ENCODE results near the gene AXL. TPM values are rescaled to one million over a fixed set of nuclear protein-coding genes. Genes with fewer than 3 reads are reported as not detected.

The AXL gene
- total and polyA plus RNA-seq, 4 donors: 4.3 to 24.8 (median 12.1) TPM

- H3K4me3 ChIP-seq (ENCODE audit: low read depth in 1 of 3, low read length in 3 of 3): no peak overlapping the region
- TF ChIP-seq HNF4A (conservative IDR thresholded peaks at IDR 0.05) (no peak), RXRA (IDR thresholded peaks at IDR 0.05) (no peak), YY1 (IDR thresholded peaks at IDR 0.05) (no peak), ATF3 (IDR thresholded peaks at IDR 0.05) (no peak), RAD21 (IDR thresholded peaks at IDR 0.05) (no peak), CTCF (IDR thresholded peaks at IDR 0.05; ENCODE audit: low read depth, low read length, missing input control) (no peak), EGR1 (IDR thresholded peaks at IDR 0.05; ENCODE audit: low read depth in 2 of 2) (no peak), NR2F2 (IDR thresholded peaks at IDR 0.05) (no peak)
- DNase-seq (ENCODE audit: low spot score): no peak
- H3K9ac ChIP-seq (ENCODE audit: low read depth in 1 of 2, low read length in 2 of 2): no peak overlapping the region
- H3K4me1 ChIP-seq (ENCODE audit: control insufficient read depth in 4 of 4, insufficient read depth in 4 of 4, low read length in 3 of 4): peaks cover 0 to 2% (median 0%) of the 10 kb centered on the region in 4 donors
- 71% methylated on average over 7 of the region's 7 CpGs for WGBS
- H3K36me3 ChIP-seq (ENCODE audit: control insufficient read depth in 4 of 4, insufficient read depth in 3 of 4, low read depth in 1 of 4, low read length in 3 of 4): no peaks in the 10 kb centered on the region
- peaks cover 0 to 2% (median 0%) of the 10 kb centered on the region in 4 donors for H3K27me3 ChIP-seq (ENCODE audit: control insufficient read depth in 4 of 4, insufficient read depth in 4 of 4, low read length in 3 of 4)
- H3K27ac ChIP-seq (ENCODE audit: low read depth in 1 of 2, low read length in 2 of 2): peak overlapping the region; percentile 37 to 55
- no peaks in the 10 kb centered on the region for H3K9me3 ChIP-seq (ENCODE audit: control insufficient read depth in 4 of 4, low read length in 3 of 4)
Observed at GRCh38 chr19:41218249-41218614, 791 bp upstream of the AXL start.

- TF ChIP-seq ATF3 (IDR thresholded peaks at IDR 0.05) (no peak), HNF4A (conservative IDR thresholded peaks at IDR 0.05) (no peak), RXRA (IDR thresholded peaks at IDR 0.05) (no peak)
- no peaks in the 10 kb centered on the region for H3K36me3 ChIP-seq (ENCODE audit: control insufficient read depth in 4 of 4, insufficient read depth in 3 of 4, low read depth in 1 of 4, low read length in 3 of 4)
- 23% methylated on average over 16 of the region's 16 CpGs for WGBS
- H3K4me3 ChIP-seq (ENCODE audit: low read depth in 1 of 3, low read length in 3 of 3): peak overlapping the region in 2 of 3 donors; percentile 30 to 43
- H3K9me3 ChIP-seq (ENCODE audit: control insufficient read depth in 4 of 4, low read length in 3 of 4): no peaks in the 10 kb centered on the region
- peak overlapping the region; percentile 72 to 76 for H3K27ac ChIP-seq (ENCODE audit: low read depth in 1 of 2, low read length in 2 of 2)
- no peak for DNase-seq (ENCODE audit: low spot score)
- H3K9ac ChIP-seq (ENCODE audit: low read depth in 1 of 2, low read length in 2 of 2): no peak overlapping the region
- H3K4me1 ChIP-seq (ENCODE audit: control insufficient read depth in 4 of 4, insufficient read depth in 4 of 4, low read length in 3 of 4): peaks cover 0 to 2% (median 0%) of the 10 kb centered on the region in 4 donors
- peaks cover 0 to 2% (median 0%) of the 10 kb centered on the region in 4 donors for H3K27me3 ChIP-seq (ENCODE audit: control insufficient read depth in 4 of 4, insufficient read depth in 4 of 4, low read length in 3 of 4)
Observed at GRCh38 chr19:41219924-41220567, 1.0 kb downstream of the AXL start.

- Histone ChIP-seq H3K27me3 (ENCODE audit: control insufficient read depth in 4 of 4, insufficient read depth in 4 of 4, low read length in 3 of 4) (peaks cover 0 to 2% (median 0%) of the 10 kb centered on the region in 4 donors), H3K27ac (ENCODE audit: low read depth in 1 of 2, low read length in 2 of 2) (peak overlapping the region; percentile 72 to 76), H3K36me3 (ENCODE audit: control insufficient read depth in 4 of 4, insufficient read depth in 3 of 4, low read depth in 1 of 4, low read length in 3 of 4) (no peaks in the 10 kb centered on the region), H3K4me3 (ENCODE audit: low read depth in 1 of 3, low read length in 3 of 3) (no peak overlapping the region), H3K4me1 (ENCODE audit: control insufficient read depth in 4 of 4, insufficient read depth in 4 of 4, low read length in 3 of 4) (peaks cover 0 to 4% (median under 1%) of the 10 kb centered on the region in 4 donors), H3K9ac (ENCODE audit: low read depth in 1 of 2, low read length in 2 of 2) (no peak overlapping the region), H3K9me3 (ENCODE audit: control insufficient read depth in 4 of 4, low read length in 3 of 4) (no peaks in the 10 kb centered on the region)
- 48% methylated on average over 9 of the region's 9 CpGs for WGBS
- no peak for DNase-seq (ENCODE audit: low spot score)
- TF ChIP-seq MAX (IDR thresholded peaks at IDR 0.05): no peak
- TF ChIP-seq TAF1 (conservative IDR thresholded peaks at IDR 0.05): no peak
- no peak for TF ChIP-seq SP1 (IDR thresholded peaks at IDR 0.05)
- no peak for TF ChIP-seq JUND (IDR thresholded peaks at IDR 0.05)
- no peak for TF ChIP-seq CTCF (IDR thresholded peaks at IDR 0.05; ENCODE audit: low read depth, low read length, missing input control)
- TF ChIP-seq ATF3 (IDR thresholded peaks at IDR 0.05): no peak
- no peak for TF ChIP-seq RAD21 (IDR thresholded peaks at IDR 0.05)
- TF ChIP-seq RXRA (IDR thresholded peaks at IDR 0.05): no peak
- no peak for TF ChIP-seq HNF4G (IDR thresholded peaks at IDR 0.05)
- TF ChIP-seq YY1 (IDR thresholded peaks at IDR 0.05): no peak
- no peak for TF ChIP-seq ZBTB33 (IDR thresholded peaks at IDR 0.05)
- no peak for TF ChIP-seq EGR1 (IDR thresholded peaks at IDR 0.05; ENCODE audit: low read depth in 2 of 2)
- TF ChIP-seq FOXA2 (IDR thresholded peaks at IDR 0.05): no peak
Observed at GRCh38 chr19:41220811-41221210, 1.8 kb downstream of the AXL start.

All from liver (tissue), 9 donors.